H4 (cell line): ENCODE data around the gene PHKG2. TPM values are rescaled to one million over a fixed set of nuclear protein-coding genes. Genes with fewer than 3 reads are reported as not detected.
A peak's percentile ranks its signal among the peaks of the same experiment; 100 is the strongest.

Experiments
- DNase-seq: peaks from one replicate; pipeline ENCODE4 v3.0.0-alpha.2; 2015; ENCODE audit warnings: low spot score
- total RNA-seq: library from RNA; depleted of rRNA; stranded (reverse); fragments of >200 nt; shearing (Covaris generic); gene quantifications from 2 replicates; pipeline ENCODE4 v1.2.3, GENCODE V29; 2014

Gene PHKG2
- total RNA-seq, 1 experiment from 2014 or later, result 30.8 TPM

GRCh38 chr16:30728321-30728720 is 19.9 kb upstream of the PHKG2 start:
- DNase-seq, result no peak

GRCh38 chr16:30728899-30729672 is 19.1 kb upstream of the PHKG2 start:
- no peak for DNase-seq

GRCh38 chr16:30731411-30731810 is 16.8 kb upstream of the PHKG2 start:
- no peak for DNase-seq

DNA sequence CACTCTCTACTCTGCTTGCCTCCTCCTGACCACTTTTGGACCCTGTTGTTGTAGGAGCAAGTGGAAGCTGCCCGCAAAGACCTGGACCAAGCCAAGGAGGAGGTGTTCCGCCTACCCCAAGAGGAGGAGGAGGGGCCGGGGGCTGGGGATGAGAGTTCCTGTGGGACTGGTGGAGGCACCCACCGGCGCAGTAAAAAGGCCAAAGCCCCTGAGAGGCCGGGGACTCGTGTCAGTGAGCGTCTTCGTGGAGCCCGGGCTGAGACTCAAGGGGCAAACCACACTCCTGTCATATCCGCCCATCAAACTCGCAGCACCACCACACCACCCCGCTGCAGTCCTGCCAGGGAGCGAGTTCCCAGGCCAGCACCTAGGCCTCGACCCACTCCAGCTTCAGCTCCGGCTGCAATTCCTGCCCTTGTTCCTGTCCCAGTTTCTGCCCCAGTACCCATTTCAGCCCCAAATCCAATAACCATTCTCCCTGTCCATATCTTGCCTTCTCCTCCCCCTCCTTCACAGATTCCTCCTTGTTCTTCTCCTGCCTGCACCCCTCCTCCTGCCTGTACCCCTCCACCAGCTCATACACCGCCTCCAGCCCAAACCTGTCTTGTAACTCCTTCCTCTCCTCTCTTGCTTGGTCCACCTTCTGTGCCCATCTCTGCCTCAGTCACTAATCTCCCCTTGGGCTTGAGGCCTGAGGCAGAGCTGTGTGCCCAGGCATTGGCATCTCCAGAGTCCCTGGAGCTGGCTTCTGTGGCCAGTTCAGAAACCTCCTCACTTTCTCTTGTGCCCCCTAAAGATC is 11.0 kb upstream of the PHKG2 start:
- DNase-seq, result no peak

- no peak for DNase-seq
Measured at GRCh38 chr16:30737794-30738648, 10.2 kb upstream of the PHKG2 start.

GRCh38 chr16:30738984-30739951 is 9.0 kb upstream of the PHKG2 start:
- no peak for DNase-seq

DNA sequence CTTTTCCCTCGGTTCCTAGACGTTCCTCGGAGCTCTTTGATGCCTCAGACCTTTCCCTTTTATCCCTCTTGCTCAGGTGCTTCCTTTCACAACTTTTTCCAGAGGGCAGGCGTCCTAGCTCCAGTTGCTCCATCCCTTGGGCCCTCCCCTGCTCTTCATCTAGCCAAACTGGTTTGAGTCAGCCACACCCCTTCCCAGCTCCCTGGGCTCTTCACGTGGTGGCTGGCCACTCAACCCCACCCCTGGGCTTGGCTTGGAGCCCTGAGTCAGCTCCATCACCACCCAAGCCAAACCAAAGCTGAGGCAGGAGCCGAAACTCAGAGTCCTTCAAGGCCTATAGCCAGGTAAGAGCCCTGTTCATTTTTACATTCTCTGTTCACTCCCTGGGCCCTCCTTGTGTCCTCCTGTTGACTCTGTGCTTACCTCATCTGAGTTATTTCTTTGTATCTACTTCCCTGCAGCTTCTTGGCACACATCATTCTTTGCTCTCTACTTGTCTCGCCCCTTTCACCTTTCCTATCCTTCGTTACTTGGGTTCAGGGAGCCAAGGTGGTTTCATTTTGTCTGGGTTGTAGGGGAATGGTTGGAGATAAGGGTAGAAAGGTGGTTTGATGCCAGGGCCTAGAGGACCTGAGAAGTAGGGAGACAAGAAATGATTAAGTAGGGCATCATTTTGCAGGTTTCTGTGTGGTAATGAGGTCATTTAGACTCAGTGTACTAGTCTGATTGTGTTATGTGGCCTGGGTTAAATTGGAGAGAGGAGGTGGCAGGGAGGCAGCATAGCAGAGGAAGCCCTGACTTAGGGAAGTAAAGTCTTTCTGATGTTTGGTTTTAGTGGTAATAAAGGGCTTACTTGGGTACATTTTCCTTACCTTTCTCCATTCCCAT is 7.6 kb upstream of the PHKG2 start:
- peak; percentile 62 for DNase-seq

DNA sequence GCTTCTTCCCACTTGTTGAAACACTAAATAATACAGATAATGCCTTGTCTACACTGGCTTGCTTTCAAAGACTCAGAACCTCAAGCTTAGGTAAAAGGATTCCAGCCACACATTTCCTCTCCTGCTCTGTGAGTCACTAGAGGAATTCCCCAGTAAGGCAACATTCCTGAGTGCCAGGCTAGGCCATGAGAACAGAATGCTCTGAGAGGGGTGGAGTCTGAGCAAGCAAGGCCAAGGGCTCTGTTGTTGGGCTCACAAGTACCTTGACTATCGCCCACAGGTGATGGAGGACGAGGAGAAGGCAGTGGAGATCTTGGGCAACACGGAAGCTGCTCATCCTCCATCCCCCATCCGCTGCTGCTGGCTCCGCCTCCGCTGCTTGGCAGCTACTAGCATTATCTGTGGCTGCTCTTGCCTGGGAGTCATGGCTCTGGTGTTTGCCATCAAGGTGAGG is 6.7 kb upstream of the PHKG2 start:
- peak; percentile 37 for DNase-seq

DNA sequence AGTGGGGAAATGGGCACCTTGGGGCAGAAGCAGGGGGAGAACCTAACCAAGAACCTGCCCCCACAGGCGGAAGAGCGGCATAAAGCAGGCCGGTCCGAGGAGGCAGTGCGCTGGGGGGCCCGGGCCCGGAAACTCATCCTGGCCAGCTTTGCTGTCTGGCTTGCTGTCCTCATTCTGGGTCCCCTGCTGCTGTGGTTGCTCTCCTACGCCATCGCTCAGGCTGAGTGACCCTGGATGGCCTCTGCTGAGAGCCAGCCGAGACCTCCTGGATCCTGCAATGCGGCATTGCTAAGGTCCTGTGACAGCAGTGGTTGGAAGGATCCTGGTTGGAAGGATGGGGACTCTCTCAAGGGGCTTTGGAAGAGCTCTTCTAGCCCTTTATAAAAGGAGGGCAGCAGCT is 4.5 kb upstream of the PHKG2 start:
- no peak for DNase-seq

DNA sequence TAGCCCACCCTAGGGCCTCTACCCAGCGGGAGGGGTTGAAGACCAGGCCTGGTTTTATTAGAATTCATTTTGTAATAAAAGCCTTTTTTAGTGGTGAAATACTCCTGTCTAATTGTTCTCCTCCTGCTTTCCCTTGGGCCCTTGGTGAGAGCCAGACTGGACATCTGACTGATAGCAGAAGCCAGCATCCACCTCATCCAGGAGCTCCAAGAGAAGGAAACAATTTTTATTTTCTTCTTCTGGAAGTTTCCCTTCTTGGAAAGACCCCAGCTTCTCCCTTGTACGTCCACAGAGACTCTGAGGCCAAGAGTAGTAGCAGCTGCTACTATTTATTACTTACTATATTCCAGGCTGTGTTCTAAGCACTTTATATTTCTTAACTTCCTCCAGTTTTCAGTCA is 4.0 kb upstream of the PHKG2 start:
- no peak for DNase-seq

- no peak for DNase-seq
Measured at GRCh38 chr16:30745082-30745481, 3.1 kb upstream of the PHKG2 start.

DNA sequence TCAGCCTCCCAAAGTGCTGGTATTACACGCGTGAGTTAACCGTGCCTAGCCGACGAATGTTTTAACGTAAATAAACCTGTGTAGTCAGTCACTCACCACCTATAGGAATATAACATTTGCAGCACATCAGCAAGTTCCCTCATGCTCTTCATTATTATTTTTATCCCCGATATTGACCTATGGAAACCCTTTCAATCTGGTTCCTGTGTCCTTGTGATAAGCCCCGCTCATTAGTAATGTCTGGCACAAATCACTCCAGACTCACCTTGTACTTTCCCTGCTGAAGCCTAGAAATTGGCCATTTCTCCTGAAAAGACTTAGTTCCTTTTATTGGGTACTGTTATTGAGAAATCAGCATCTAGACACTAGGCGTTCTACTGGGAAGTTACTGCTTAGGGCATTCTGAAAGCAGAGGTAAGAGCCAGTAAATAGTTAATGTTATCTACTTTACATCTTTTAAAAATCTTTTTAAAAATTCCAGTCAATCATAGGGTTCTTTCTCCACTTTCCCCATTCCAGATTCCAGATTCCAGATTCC is 1.5 kb upstream of the PHKG2 start:
- no peak for DNase-seq

- no peak for DNase-seq
Measured at GRCh38 chr16:30747331-30747730, 894 bp upstream of the PHKG2 start.

DNA sequence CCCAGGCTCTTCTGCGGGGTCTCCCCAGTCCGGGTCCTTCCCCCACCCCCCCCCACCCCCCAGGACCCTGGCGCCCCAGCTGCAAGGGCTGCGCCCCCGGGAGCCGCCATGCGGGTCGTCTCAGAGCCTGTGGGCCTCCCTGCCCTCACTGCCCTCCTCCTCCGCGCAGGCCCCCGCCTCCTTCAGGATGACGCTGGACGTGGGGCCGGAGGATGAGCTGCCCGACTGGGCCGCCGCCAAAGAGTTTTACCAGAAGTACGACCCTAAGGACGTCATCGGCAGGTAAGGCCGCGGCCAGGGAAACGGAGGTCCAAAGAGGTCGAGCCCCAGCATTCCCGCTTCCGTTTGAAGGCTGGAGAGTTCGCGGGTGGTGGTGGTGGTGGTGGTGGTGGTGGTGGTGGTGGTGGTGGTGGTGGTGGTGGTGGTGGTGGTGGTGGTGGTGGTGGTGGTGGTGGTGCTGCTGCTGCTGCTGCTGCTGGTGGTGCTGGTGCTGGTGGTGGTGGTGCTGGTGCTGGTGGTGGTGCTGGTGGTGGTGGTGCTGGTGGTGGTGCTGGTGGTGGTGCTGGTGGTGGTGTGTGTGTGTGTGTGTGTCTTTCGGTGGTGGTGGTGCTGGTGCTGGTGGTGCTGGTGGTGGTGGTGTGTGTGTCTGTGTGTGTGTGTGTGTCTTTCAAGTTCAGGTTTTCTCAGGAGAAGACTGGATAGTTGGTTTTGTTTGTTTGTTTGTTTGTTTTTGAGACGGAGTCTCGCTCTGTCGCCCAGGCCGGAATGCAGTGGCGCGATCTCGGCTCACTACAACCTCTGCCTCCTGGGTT is 615 bp downstream of the PHKG2 start:
- no peak for DNase-seq

- no peak for DNase-seq
Measured at GRCh38 chr16:30750201-30750600, 2.0 kb downstream of the PHKG2 start.

DNA sequence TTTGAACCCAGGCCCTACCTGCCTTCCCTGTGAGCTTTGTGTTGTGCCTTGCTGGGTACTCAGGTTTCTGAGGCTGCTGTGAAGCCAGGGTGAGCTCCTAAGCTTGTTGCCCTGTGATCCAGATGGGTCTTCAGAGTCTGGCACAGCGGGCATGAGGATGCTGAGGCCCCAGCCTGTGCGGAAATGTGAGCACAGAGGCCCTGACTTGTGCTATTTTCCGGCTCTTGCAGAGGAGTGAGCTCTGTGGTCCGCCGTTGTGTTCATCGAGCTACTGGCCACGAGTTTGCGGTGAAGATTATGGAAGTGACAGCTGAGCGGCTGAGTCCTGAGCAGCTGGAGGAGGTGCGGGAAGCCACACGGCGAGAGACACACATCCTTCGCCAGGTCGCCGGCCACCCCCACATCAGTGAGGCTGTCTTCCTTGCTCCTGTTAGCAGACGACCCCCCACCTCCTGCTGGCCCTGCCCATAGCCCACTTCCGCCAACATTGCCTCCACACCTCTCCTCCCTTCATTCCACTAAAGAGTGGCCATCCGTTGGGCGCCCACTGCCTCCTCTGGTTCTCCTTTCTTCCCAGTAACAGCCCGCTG is 2.7 kb downstream of the PHKG2 start:
- no peak for DNase-seq

DNA sequence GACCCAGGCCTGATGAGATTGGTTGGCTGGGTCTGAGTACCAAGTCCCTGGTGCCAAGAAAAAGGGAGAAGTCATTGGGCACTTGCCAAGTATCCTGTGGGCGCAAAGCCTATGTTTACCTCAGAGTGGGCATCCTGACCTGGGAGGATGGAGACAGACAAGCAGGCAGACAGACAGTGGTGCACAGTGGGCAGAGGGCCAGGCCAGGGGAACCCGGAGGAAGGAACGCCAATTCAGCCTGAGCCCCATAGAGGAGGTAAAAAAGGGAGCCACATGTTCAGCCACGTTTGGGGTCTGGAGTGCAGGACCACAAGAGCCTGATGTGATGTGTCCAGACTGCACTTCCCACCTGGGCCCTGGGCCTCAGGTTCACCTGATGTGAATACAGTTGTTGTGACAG is 5.4 kb downstream of the PHKG2 start:
- no peak for DNase-seq
